Activated T-helper 1 cell treated with anti-CD3 and anti-CD28 coated beads, Interleukin-12 subunit alpha, Interleukin-12 subunit beta, Interleukin-2, Interleukin-4 antibody, amounts not matched to agents 30 ng/mL and 10 ng/mL and 1 ng/mL, durations not matched to agents 14 hours and 24 hours and 36 hours (primary cell): Measurements from ENCODE around the gene NPAS3. TPM values are rescaled to one million over a fixed set of nuclear protein-coding genes. Genes with fewer than 3 reads are reported as not detected.

ENCODE experiments used
- DNase-seq: peaks from one replicate; pipeline ENCODE4 v3.0.0; 2021; ENCODE audit warnings: low spot score
- H3K27ac Mint-ChIP-seq: one replicate; pipeline ENCODE4 v1.8.0; 2021; ENCODE audit warnings: mild to moderate bottlenecking, mixed read lengths
- H3K27me3 Mint-ChIP-seq: one replicate; pipeline ENCODE4 v1.8.0; 2022; ENCODE audit warnings: mild to moderate bottlenecking, moderate library complexity, mixed read lengths; ENCODE audit not compliant: insufficient read depth
- H3K36me3 Mint-ChIP-seq: one replicate; pipeline ENCODE4 v1.8.0; 2021; ENCODE audit warnings: low read depth, mixed read lengths
- H3K4me1 Mint-ChIP-seq: one replicate; pipeline ENCODE4 v1.8.0; 2021; ENCODE audit warnings: low read depth, mixed read lengths
- H3K4me3 Mint-ChIP-seq: one replicate; pipeline ENCODE4 v1.8.0; 2021; ENCODE audit warnings: mild to moderate bottlenecking, moderate library complexity, mixed read lengths
- H3K9me3 Mint-ChIP-seq: one replicate; pipeline ENCODE4 v1.8.0; 2021; ENCODE audit warnings: mixed read lengths
- intact Hi-C: fragments of 100-400 bp; cut with micrococcal nuclease; formaldehyde crosslinking; loops from one replicate; pipeline ENCODE4 v1.15.1; 2024
- total RNA-seq: library from RNA; stranded (reverse); gene quantifications from 2 replicates; pipeline ENCODE4 v1.2.3, GENCODE V29; 2022

Gene NPAS3
- total RNA-seq, 1 donor from 2014 or later = not detected

GRCh38 chr14:33782923-33783322, 844.2 kb downstream of the NPAS3 start:
- no peak for DNase-seq
- intact Hi-C loops = no loop called here
- H3K27ac Mint-ChIP-seq = no peak overlapping the region
- no peaks in the 10 kb centered on the region for H3K4me1 Mint-ChIP-seq
- peaks cover 4% of the 10 kb centered on the region for H3K27me3 Mint-ChIP-seq
- H3K36me3 Mint-ChIP-seq = no peaks in the 10 kb centered on the region
- no peak overlapping the region for H3K4me3 Mint-ChIP-seq
- H3K9me3 Mint-ChIP-seq = no peaks in the 10 kb centered on the region

GRCh38 chr14:33786091-33786825, 847.6 kb downstream of the NPAS3 start:
- Mint-ChIP-seq H3K27ac (no peak overlapping the region), H3K4me1 (peaks cover 5% of the 10 kb centered on the region), H3K9me3 (no peaks in the 10 kb centered on the region), H3K4me3 (no peak overlapping the region), H3K36me3 (no peaks in the 10 kb centered on the region), H3K27me3 (peaks cover 13% of the 10 kb centered on the region)
- intact Hi-C loops = no loop called here
- DNase-seq = no peak

GRCh38 chr14:33788161-33788560, 849.5 kb downstream of the NPAS3 start:
- Mint-ChIP-seq H3K27me3 (peaks cover 20% of the 10 kb centered on the region), H3K36me3 (no peaks in the 10 kb centered on the region), H3K9me3 (no peaks in the 10 kb centered on the region), H3K27ac (no peak overlapping the region), H3K4me1 (peaks cover 23% of the 10 kb centered on the region), H3K4me3 (no peak overlapping the region)
- DNase-seq = no peak
- intact Hi-C loops = no loop called here

- Mint-ChIP-seq H3K36me3 (no peaks in the 10 kb centered on the region), H3K4me1 (peaks cover 24% of the 10 kb centered on the region), H3K4me3 (no peak overlapping the region), H3K9me3 (no peaks in the 10 kb centered on the region), H3K27ac (no peak overlapping the region), H3K27me3 (peaks cover 28% of the 10 kb centered on the region)
- DNase-seq = no peak
- intact Hi-C loops = loop anchor here (5.0 to 10.0 kb wide), 2 partner anchors 511 to 856 kb away; partner anchors contain the start of gene NPAS3
These were observed 852.3 kb downstream of the NPAS3 start for GRCh38 chr14:33790996-33791395.

- H3K27ac Mint-ChIP-seq = no peak overlapping the region
- no peaks in the 10 kb centered on the region for H3K36me3 Mint-ChIP-seq
- peaks cover 27% of the 10 kb centered on the region for H3K27me3 Mint-ChIP-seq
- intact Hi-C loops = loop anchor here (1.0 to 10.0 kb wide), 6 partner anchors 317 to 1216 kb away; partner anchors contain the start of gene NPAS3
- H3K9me3 Mint-ChIP-seq = no peaks in the 10 kb centered on the region
- no peak overlapping the region for H3K4me3 Mint-ChIP-seq
- no peak for DNase-seq
- H3K4me1 Mint-ChIP-seq = peaks cover 24% of the 10 kb centered on the region
These were observed 853.5 kb downstream of the NPAS3 start for GRCh38 chr14:33792009-33792719.

- Mint-ChIP-seq H3K4me3 (peak overlapping the region; percentile 72), H3K27ac (no peak overlapping the region), H3K27me3 (peaks cover 28% of the 10 kb centered on the region), H3K9me3 (no peaks in the 10 kb centered on the region), H3K4me1 (peaks cover 24% of the 10 kb centered on the region), H3K36me3 (no peaks in the 10 kb centered on the region)
- intact Hi-C loops = loop anchor here (1.0 to 10.0 kb wide), 6 partner anchors 318 to 1217 kb away; partner anchors contain the start of gene NPAS3
- DNase-seq = peak; percentile 46
These were observed 854.2 kb downstream of the NPAS3 start for GRCh38 chr14:33792720-33793368.

- Mint-ChIP-seq H3K9me3 (no peaks in the 10 kb centered on the region), H3K4me3 (no peak overlapping the region), H3K36me3 (no peaks in the 10 kb centered on the region), H3K4me1 (peaks cover 24% of the 10 kb centered on the region), H3K27me3 (peaks cover 35% of the 10 kb centered on the region), H3K27ac (no peak overlapping the region)
- DNase-seq = no peak
- intact Hi-C loops = loop anchor here (5.0 to 10.0 kb wide), 2 partner anchors 509 to 859 kb away; partner anchors contain the start of gene NPAS3
These were observed 854.9 kb downstream of the NPAS3 start for GRCh38 chr14:33793398-33794110.

- intact Hi-C loops = loop anchor here (5.0 to 10.0 kb wide), 3 partner anchors 507 to 860 kb away; partner anchors contain the start of gene NPAS3
- H3K27ac Mint-ChIP-seq = no peak overlapping the region
These were observed 856.2 kb downstream of the NPAS3 start for GRCh38 chr14:33794791-33795305.

GRCh38 chr14:33796356-33796755, 857.7 kb downstream of the NPAS3 start:
- peaks cover 41% of the 10 kb centered on the region for H3K27me3 Mint-ChIP-seq
- no peak for DNase-seq
- H3K27ac Mint-ChIP-seq = no peak overlapping the region
- no peak overlapping the region for H3K4me3 Mint-ChIP-seq
- no peaks in the 10 kb centered on the region for H3K36me3 Mint-ChIP-seq
- H3K9me3 Mint-ChIP-seq = no peaks in the 10 kb centered on the region
- H3K4me1 Mint-ChIP-seq = peaks cover 23% of the 10 kb centered on the region
- intact Hi-C loops = loop anchor here (5.0 to 10.0 kb wide), 2 partner anchors 526 to 862 kb away; partner anchors contain the start of gene NPAS3

More at GRCh38 chr14:33794791-33795305, 856.2 kb downstream of the NPAS3 start:
- no peak overlapping the region for H3K4me3 Mint-ChIP-seq
- H3K4me1 Mint-ChIP-seq = peaks cover 24% of the 10 kb centered on the region
- no peaks in the 10 kb centered on the region for H3K36me3 Mint-ChIP-seq
- no peak for DNase-seq
- peaks cover 42% of the 10 kb centered on the region for H3K27me3 Mint-ChIP-seq
- no peaks in the 10 kb centered on the region for H3K9me3 Mint-ChIP-seq

- no peak for DNase-seq
- Mint-ChIP-seq H3K36me3 (no peaks in the 10 kb centered on the region), H3K27me3 (peaks cover 48% of the 10 kb centered on the region), H3K27ac (no peak overlapping the region), H3K4me3 (no peak overlapping the region), H3K9me3 (no peaks in the 10 kb centered on the region), H3K4me1 (peaks cover 5% of the 10 kb centered on the region)
- intact Hi-C loops = loop anchor here (5.0 to 10.0 kb wide), 2 partner anchors 522 to 865 kb away; partner anchors contain the start of gene NPAS3
These were observed 861.3 kb downstream of the NPAS3 start for GRCh38 chr14:33799705-33800570.

GRCh38 chr14:33800735-33801163, 862.1 kb downstream of the NPAS3 start:
- peaks cover 46% of the 10 kb centered on the region for H3K27me3 Mint-ChIP-seq
- peaks cover 5% of the 10 kb centered on the region for H3K4me1 Mint-ChIP-seq
- H3K9me3 Mint-ChIP-seq = no peaks in the 10 kb centered on the region
- no peak overlapping the region for H3K4me3 Mint-ChIP-seq
- no peak for DNase-seq
- no peak overlapping the region for H3K27ac Mint-ChIP-seq
- no peaks in the 10 kb centered on the region for H3K36me3 Mint-ChIP-seq
- intact Hi-C loops = no loop called here
